ENCODE data around the gene HK1. TPM values are rescaled to one million over a fixed set of nuclear protein-coding genes. Genes with fewer than 3 reads are reported as not detected.

Gene HK1
- 35.2 and 36.6 TPM in 2 replicates for total RNA-seq (2014; rRNA removed; shearing (Covaris generic))

DNA sequence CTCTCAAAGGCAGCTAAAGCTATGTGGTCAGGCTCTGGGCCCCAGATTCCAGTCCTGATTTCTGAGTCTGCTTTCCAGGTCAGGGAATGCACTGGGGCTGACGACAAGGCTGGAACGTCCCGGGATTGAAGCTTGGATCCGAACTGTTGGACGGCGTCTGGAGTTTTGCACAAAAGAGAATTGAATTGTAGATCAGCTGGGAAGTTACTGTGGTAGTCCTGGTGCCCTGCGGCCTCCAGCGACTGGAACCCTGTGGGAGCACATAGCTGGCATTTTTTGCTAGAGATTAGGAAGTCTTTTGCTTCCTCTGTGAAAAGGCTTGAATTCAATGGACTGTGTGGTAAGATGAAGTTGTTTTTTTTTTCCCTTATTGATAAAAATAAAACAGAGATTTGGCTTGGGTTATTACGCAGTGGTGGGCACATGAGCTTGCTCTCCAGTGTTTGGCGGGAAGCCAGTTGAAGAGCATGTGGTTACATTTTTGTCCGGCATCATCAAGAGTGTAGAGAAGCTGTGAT lies at the start of gene HK1:
HK1 (plus strand) TSS at position 51 of the 518 bp plus-strand sequence.
- Histone ChIP-seq H3K27me3 (no peaks in the 10 kb centered on the region), H3K4me3 (no peak within 1 kb of the TSS), H3K9me3 (replicated peaks) (no peaks in the 10 kb centered on the region), H3K36me3 (no peaks in the 10 kb centered on the region), H3K27ac (no peak within 1 kb of the TSS), H3K4me1 (no peaks in the 10 kb centered on the region)
- no peak for DNase-seq

DNA sequence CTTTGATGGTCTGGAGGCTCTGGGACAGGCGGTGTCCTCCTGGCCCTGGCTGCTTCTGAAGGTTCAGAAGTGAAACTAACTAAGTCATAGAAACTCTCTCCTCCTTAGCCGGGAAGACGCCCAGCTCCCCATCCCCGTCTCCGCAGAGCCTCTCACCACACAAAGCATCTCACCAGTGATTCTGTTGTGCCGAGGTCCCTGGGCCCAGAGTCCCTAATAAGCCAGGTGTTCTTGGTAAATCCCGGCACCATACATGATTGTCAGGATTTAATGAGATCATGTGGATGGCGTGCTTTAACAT lies 48.7 kb upstream of the HK1 start:
- Histone ChIP-seq H3K27me3 (no peaks in the 10 kb centered on the region), H3K9me3 (replicated peaks) (no peaks in the 10 kb centered on the region), H3K4me3 (no peak overlapping the region), H3K27ac (no peak overlapping the region), H3K36me3 (no peaks in the 10 kb centered on the region), H3K4me1 (peaks cover 26% of the 10 kb centered on the region)
- DNase-seq = no peak

DNA sequence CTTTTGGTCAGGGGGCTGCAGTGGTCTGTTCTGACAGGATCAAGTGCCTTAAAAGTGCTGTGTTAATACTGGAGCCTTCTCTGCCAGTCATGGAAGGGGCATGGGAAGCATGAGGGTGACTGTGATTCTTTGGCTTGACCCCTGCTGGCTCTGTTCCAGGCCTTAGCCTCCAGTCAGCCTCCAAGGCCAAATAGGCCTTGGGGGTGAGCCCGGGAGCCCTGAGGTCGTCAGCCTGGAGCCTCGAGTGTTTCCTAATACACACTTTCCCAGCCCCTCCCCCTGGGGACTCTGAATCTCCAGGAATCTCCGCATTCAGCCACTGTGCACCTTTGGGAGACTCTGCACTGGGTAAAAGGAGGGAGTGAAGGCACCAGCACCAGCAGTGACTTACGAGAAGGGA lies 48.2 kb upstream of the HK1 start:
- H3K4me3 ChIP-seq = no peak overlapping the region
- H3K9me3 ChIP-seq (replicated peaks) = no peaks in the 10 kb centered on the region
- no peak for DNase-seq
- peaks cover 20% of the 10 kb centered on the region for H3K4me1 ChIP-seq
- no peak overlapping the region for H3K27ac ChIP-seq
- H3K27me3 ChIP-seq = no peaks in the 10 kb centered on the region
- H3K36me3 ChIP-seq = no peaks in the 10 kb centered on the region

DNA sequence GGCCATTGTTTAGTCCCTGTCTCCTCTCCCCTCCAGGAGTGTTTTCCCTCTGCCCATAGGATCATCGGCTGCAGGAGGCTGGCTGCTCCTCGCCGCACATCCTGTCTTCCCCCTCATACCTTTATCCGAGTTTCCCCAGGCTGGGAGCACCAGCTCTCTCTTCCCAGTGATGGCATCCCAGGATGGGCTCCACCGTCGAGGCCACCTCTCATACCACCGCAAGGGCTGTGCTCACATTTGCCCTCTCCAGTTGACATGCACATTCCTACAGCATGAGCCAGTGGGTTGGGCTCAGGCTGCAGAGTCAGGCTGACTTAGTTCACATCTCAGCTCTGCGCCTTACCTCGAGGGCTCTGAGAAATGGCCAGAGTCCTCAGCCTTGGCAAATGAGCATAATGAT lies 46.0 kb upstream of the HK1 start:
- Histone ChIP-seq H3K4me3 (no peak overlapping the region), H3K9me3 (replicated peaks) (no peaks in the 10 kb centered on the region), H3K36me3 (no peaks in the 10 kb centered on the region), H3K27ac (no peak overlapping the region), H3K27me3 (no peaks in the 10 kb centered on the region), H3K4me1 (peaks cover 12% of the 10 kb centered on the region)
- peak; percentile 13 to 36 for DNase-seq

DNA sequence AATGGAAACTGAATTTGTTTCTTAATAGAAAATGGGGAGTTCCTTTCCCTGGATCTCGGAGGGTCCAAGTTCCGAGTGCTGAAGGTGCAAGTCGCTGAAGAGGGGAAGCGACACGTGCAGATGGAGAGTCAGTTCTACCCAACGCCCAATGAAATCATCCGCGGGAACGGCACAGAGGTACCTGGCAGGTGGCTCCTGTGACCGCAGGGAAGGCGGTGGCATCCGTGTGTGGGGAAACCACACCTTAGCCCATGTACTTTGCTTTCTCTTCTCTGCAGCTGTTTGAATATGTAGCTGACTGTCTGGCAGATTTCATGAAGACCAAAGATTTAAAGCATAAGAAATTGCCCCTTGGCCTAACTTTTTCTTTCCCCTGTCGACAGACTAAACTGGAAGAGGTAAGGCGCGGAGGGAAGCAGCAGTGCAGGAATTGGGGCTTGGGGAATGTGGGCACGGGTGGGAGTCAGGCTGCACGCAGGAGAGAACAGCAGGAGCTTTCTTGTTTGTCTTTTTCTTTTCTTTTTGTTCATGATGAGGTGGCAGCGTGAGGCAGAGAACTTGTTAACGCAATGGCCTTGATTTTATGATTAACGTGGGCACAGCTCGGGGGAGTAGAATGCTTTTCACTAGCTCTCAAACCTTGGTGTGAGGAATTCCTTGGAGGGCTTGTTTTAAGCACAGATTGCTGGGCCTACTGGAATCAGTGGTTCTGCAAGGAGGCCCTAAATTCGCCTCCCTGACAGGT lies 45.4 kb upstream of the HK1 start:
- Histone ChIP-seq H3K4me3 (no peak overlapping the region), H3K27me3 (no peaks in the 10 kb centered on the region), H3K36me3 (no peaks in the 10 kb centered on the region), H3K4me1 (peaks cover 12% of the 10 kb centered on the region), H3K27ac (no peak overlapping the region), H3K9me3 (replicated peaks) (no peaks in the 10 kb centered on the region)
- peak in 1 of 2 experiments; percentile 17 for DNase-seq

DNA sequence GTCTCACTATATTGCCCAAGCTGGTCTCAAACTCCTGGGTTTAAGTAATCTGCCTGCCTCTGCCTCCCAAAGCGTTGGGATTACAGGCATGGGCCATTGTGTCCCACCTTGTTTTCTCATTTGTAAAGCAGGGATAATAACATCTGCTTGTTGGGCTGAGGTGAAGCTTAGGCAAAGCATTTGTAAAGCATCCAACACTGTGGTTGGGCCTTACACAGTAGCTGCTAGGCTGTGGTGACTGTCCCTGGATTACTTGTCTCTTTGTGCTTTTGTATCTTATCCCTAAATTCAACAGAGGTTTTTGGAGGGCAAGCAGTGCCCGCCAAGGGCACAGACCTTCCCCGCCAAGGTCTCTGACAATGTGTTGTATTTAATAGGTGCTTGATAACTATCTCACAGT lies 43.8 kb upstream of the HK1 start:
- Histone ChIP-seq H3K4me3 (no peak overlapping the region), H3K9me3 (replicated peaks) (no peaks in the 10 kb centered on the region), H3K27me3 (no peaks in the 10 kb centered on the region), H3K4me1 (peaks cover 12% of the 10 kb centered on the region), H3K27ac (no peak overlapping the region), H3K36me3 (no peaks in the 10 kb centered on the region)
- no peak for DNase-seq

DNA sequence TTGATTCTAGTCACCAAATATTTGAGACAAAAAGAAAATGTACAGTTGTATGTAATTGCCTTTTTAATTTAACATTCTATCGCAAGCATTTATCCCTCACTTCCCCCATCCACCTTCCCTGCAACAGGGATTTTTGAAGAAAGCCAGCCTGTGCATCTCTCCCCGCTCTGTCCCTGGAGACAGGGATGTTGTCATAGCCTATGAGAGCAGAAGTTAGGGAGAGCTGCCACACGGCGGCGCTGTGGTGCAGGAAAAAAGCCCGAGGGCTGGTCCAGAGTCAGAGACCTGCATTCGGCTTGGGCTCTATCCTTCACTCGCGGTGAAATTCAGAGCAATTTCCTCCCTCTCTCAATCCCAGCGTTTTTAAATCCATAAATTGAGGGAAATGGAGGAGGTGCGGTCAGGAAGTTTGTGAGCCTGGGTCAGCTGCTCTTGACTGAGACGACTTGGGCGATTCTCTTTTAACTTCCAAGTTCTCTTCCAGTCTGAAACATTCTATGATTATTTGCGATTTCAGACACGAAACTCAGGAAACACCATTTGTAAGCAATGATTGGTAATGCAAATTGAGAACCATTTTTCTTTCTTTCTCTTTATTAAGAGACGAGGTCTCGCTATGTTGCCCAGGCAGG lies 40.7 kb upstream of the HK1 start:
- H3K36me3 ChIP-seq = no peaks in the 10 kb centered on the region
- DNase-seq = peak; percentile 61 to 84
- H3K27ac ChIP-seq = no peak overlapping the region
- no peaks in the 10 kb centered on the region for H3K27me3 ChIP-seq
- H3K4me1 ChIP-seq = peaks cover 7% of the 10 kb centered on the region
- H3K9me3 ChIP-seq (replicated peaks) = no peaks in the 10 kb centered on the region
- H3K4me3 ChIP-seq = no peak overlapping the region

DNA sequence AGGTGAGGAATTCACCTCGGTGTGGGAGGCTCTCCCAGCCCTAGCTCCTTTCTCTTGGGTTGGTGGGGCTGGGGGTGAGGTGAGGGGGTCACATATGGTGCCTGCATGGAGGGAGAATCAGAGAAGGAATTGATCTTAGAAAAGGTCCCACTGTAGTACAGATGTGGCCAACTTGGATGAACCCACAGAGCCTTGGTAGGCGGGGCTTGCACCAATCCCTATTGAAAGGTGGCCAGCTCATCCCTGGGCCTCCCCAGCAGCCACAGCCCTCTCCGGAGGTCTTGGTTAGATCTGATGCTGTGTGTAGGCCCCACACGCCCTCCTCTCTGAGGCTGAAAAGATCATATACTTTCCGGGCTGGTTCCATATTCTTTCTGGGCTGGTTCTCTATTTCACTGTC lies 39.2 kb upstream of the HK1 start:
- H3K27ac ChIP-seq = no peak overlapping the region
- H3K4me1 ChIP-seq = no peaks in the 10 kb centered on the region
- no peak overlapping the region for H3K4me3 ChIP-seq
- no peaks in the 10 kb centered on the region for H3K36me3 ChIP-seq
- H3K9me3 ChIP-seq (replicated peaks) = no peaks in the 10 kb centered on the region
- no peak for DNase-seq
- no peaks in the 10 kb centered on the region for H3K27me3 ChIP-seq

DNA sequence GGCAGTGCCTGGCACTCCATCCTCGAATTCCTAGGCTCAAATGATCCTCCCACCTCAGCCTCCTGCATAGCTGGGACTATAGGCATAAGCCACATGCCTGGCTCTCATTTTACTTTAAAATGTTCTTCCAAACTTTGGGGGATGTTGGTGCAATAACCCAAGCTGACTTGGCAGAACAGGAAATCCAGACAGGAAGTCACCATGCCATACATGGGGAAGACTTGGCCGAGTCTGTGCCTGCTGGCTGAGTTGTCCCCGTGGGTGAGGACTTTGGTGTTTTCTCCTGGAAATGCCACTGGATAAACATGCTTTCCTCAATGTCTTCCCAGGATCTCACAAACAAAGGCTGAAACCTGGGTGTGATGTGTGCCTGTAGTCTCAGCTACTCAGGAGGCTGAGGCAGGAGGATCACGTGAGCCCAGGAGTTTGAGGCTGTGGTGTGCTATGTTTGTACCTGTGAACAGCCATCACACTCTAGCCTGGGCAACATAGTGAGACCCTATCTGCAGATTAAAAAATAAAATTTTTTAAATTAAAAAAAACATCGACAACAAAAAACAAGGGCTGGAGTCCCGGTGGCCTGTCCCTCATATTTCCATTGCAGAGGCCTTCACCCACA lies 38.4 kb upstream of the HK1 start:
- Histone ChIP-seq H3K27ac (no peak overlapping the region), H3K9me3 (replicated peaks) (no peaks in the 10 kb centered on the region), H3K4me3 (no peak overlapping the region), H3K27me3 (no peaks in the 10 kb centered on the region), H3K4me1 (no peaks in the 10 kb centered on the region), H3K36me3 (no peaks in the 10 kb centered on the region)
- no peak for DNase-seq

DNA sequence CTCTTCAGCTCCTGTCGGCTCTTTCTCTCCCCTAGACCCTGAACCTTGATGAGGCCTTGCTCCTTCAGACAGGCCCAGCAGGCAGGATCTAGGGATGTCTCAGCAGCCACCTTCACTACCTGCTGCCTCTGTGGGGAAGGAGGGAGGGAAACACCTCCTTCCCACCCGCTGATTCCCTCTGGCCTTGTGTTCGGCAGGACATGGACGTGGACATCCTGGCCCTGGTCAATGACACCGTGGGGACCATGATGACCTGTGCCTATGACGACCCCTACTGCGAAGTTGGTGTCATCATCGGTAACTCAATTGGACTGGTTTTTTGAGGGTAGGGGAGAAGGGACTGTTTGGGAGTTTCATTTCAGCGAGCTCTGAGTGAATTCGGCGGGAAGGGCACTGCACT lies 37.8 kb upstream of the HK1 start:
- Histone ChIP-seq H3K4me1 (no peaks in the 10 kb centered on the region), H3K27ac (no peak overlapping the region), H3K9me3 (replicated peaks) (no peaks in the 10 kb centered on the region), H3K4me3 (no peak overlapping the region), H3K36me3 (no peaks in the 10 kb centered on the region), H3K27me3 (no peaks in the 10 kb centered on the region)
- DNase-seq = no peak

DNA sequence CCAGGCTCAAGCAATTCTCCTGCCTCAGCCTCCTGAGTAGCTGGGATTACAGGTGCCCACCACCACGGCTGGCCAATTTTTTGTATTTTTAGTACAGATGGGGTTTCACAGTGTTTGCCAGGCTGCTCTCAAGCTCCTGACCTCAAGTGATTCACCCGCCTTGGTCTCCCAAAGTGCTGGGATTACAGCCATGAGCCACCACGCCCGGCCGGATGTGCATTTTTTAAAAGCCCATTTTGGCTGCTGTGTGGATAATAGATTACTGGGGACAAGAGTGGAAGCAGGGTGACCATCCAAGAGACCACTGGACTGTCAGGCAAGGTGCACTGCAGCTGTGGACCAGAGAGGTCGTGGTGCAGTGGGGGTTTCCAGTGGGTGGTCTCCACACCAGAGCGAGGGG lies 36.7 kb upstream of the HK1 start:
- DNase-seq = no peak
- no peaks in the 10 kb centered on the region for H3K4me1 ChIP-seq
- H3K36me3 ChIP-seq = no peaks in the 10 kb centered on the region
- no peak overlapping the region for H3K27ac ChIP-seq
- no peaks in the 10 kb centered on the region for H3K27me3 ChIP-seq
- H3K9me3 ChIP-seq (replicated peaks) = no peaks in the 10 kb centered on the region
- no peak overlapping the region for H3K4me3 ChIP-seq

DNA sequence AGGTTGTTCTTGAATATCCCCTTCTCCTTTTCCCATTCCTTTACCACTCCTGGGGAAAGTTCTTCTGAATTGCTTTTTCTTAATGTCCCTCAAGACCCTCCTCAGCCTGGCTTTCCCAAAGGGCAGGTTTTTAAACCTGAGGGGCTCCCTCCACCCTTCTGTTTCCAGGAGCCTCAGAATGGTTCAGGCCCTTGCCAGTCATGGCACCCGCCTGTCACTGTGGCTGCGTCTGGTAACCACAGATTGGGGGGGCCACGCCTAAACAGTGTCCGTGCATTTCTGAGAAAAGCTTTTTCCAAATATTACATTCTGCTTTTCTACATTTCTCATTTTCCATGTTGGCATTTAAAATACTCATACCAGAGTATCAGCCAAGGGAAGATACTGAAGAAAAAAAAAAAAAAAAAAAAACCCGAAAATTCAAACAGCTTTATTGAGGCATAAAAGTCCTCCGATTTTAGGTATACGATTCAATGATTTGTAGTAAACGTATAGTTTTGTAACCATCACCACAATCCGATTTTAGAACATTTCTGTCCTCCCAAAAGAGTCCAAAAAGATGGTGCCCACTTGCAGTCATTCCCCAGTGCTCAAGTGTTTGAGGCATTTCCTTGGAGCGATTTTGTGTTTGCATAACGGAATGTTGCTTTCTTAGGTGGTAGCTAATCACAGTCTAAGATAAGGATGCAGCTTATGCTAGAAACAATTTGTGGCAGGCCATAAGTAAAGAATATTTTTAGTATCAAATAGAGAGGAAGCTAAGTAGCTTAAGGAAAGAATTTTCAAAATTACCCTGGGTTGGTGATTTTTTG lies 36.0 kb upstream of the HK1 start:
- Histone ChIP-seq H3K4me3 (no peak overlapping the region), H3K27ac (no peak overlapping the region), H3K4me1 (no peaks in the 10 kb centered on the region), H3K27me3 (no peaks in the 10 kb centered on the region), H3K36me3 (no peaks in the 10 kb centered on the region), H3K9me3 (replicated peaks) (no peaks in the 10 kb centered on the region)
- no peak for DNase-seq

DNA sequence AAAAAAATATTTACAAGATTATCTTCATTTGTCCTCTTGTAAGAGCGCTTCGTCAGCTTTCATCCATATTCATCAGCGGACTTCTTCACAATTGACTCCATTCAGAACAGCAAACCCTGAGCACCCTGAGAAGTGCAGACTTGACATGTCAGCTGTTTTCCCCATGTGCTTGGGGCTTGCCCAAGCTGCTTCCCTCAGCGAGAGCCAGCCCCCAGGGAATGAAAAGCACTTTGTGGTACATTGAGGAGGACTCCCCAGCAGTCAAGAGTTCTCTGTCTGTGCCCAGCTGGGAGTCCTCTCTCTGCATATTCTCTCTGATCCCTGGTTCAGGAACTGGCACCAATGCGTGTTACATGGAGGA lies 35.5 kb upstream of the HK1 start:
- Histone ChIP-seq H3K27ac (no peak overlapping the region), H3K9me3 (replicated peaks) (no peaks in the 10 kb centered on the region)
- peak; percentile 11 to 26 for DNase-seq

DNA sequence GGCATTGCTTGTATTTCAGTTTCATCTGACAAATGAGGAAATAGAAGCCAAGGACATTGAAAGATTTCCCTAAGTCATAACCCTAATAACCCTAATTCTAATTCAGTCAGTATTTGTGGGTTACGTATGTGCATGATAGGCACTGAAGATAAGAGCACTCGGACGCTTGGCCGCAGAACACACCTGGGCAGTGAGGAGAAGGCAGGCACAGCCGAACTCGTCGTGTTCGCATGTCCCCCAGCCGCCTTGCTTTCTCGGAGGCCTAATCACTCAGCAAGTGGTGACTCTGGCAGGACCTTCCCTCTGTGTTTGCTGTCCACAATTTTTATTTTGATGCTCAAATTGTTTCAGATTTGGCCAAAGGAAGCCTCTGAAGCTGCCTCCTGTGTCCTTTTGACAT lies 34.5 kb upstream of the HK1 start:
- H3K9me3 ChIP-seq (replicated peaks) = no peaks in the 10 kb centered on the region
- H3K4me1 ChIP-seq = no peaks in the 10 kb centered on the region
- no peak overlapping the region for H3K27ac ChIP-seq
- H3K27me3 ChIP-seq = no peaks in the 10 kb centered on the region
- DNase-seq = no peak
- no peak overlapping the region for H3K4me3 ChIP-seq
- H3K36me3 ChIP-seq = no peaks in the 10 kb centered on the region

More for the DNA sequence above, 35.5 kb upstream of the HK1 start:
- Histone ChIP-seq H3K36me3 (no peaks in the 10 kb centered on the region), H3K4me1 (no peaks in the 10 kb centered on the region), H3K27me3 (no peaks in the 10 kb centered on the region), H3K4me3 (no peak overlapping the region)

DNA sequence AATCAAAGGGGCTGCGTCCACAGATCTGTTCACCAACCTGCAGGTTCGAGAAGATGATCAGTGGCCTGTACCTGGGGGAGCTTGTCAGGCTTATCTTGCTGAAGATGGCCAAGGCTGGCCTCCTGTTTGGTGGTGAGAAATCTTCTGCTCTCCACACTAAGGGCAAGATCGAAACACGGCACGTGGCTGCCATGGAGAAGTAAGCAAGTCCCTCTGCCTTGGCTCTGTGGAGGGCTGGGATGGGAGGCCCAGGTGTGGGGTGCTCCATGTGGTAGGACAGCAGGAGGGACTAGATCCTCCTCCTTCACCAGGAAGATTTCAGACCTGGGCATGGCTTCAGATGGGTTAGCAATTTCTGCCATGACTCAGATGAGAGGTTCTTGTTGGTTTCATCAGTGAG lies 32.3 kb upstream of the HK1 start:
- Histone ChIP-seq H3K4me1 (no peaks in the 10 kb centered on the region), H3K27ac (no peak overlapping the region), H3K4me3 (no peak overlapping the region), H3K27me3 (no peaks in the 10 kb centered on the region), H3K36me3 (no peaks in the 10 kb centered on the region), H3K9me3 (replicated peaks) (no peaks in the 10 kb centered on the region)
- DNase-seq = no peak

Data from SJCRH30 (cell line).